Fibroblast of the aortic adventitia (primary cell): ENCODE results near the gene FJX1. TPM values are rescaled to one million over a fixed set of nuclear protein-coding genes. Genes with fewer than 3 reads are reported as not detected.
A peak's percentile ranks its signal among the peaks of the same experiment; 100 is the strongest.

ENCODE experiments used
- DNase-seq: peaks from one replicate; pipeline ENCODE4 v3.0.0-alpha.2; 2010; ENCODE audit warnings: low read depth
- H3K4me3 ChIP-seq: 2 replicates; pipeline ENCODE4 v1.5.1; 2011; ENCODE audit warnings: low read depth, mild to moderate bottlenecking, control low read depth, low read length, moderate library complexity
- CTCF ChIP-seq: IDR thresholded peaks from 2 replicates; pipeline ENCODE4 v1.5.1; 2011; ENCODE audit warnings: mild to moderate bottlenecking, low read length, control low read depth, inconsistent platforms; ENCODE audit not compliant: insufficient read depth
- total RNA-seq: library from RNA; depleted of rRNA; stranded (reverse); fragments of >200 nt; gene quantifications from 2 replicates; pipeline ENCODE4 v1.2.3, GENCODE V29; 2012; ENCODE audit warnings: low replicate concordance

Gene FJX1, protein sequence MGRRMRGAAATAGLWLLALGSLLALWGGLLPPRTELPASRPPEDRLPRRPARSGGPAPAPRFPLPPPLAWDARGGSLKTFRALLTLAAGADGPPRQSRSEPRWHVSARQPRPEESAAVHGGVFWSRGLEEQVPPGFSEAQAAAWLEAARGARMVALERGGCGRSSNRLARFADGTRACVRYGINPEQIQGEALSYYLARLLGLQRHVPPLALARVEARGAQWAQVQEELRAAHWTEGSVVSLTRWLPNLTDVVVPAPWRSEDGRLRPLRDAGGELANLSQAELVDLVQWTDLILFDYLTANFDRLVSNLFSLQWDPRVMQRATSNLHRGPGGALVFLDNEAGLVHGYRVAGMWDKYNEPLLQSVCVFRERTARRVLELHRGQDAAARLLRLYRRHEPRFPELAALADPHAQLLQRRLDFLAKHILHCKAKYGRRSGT
- 8.3 and 78.2 TPM in 2 replicates for total RNA-seq

DNA sequence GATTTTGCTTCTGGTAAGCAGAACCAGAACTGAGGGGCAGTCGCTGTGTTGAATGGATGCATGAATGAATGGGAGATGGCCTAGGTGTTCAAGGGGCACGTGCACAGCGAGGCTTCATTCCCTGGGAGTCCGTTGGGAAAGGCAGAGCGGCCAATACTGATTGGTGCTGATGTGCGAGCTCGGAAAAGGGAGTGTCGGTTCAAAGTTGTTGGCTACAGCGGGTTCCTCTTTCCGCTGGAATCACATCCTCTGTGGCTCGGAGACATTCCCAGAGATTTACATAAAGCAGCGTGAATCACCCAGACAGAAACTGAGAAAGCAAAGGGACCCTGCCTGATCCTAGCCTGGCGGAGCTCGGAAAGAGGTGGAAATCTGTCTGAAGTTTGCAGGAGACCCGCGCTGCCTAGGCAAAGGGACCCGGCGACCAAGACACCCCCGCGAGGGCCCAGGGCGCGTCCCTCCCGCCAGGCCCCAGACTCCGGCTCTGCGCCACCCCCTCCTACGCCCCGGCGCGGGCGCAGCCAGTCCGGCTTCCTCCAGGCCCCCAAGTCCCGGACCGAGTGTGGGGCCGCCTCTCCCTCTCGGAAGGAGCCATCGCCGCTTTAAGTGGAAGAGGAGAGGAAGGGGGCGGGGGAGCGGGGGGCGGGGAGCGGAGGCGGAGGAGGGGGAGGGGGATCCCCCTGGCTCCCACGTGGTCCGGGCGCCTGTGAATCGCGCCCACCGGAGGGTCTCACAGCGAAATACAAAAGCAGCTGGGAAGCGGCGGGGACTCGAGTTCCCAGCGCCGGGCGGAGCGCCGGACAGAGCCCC lies at the start of gene FJX1:
TSS of gene FJX1 (plus strand) at position 774 of the 810 bp plus-strand sequence. CDS start 177 bp downstream, outside the sequence.
- TF ChIP-seq CTCF, result no peak
- peak; percentile 92 for DNase-seq
- peak within 1 kb of the TSS; percentile 76 for H3K4me3 ChIP-seq

GRCh38 chr11:35571696-35572095 lies 46.6 kb upstream of the FJX1 start:
- no peak for DNase-seq
- H3K4me3 ChIP-seq, result no peak overlapping the region
- TF ChIP-seq CTCF, result no peak

- no peak overlapping the region for H3K4me3 ChIP-seq
- peak; percentile 98 for DNase-seq
- no peak for TF ChIP-seq CTCF
These were observed 38.5 kb upstream of the FJX1 start for GRCh38 chr11:35579557-35580396.

- H3K4me3 ChIP-seq, result no peak overlapping the region
- no peak for TF ChIP-seq CTCF
- no peak for DNase-seq
These were observed 37.9 kb upstream of the FJX1 start for GRCh38 chr11:35580397-35580781.

GRCh38 chr11:35582033-35582432 lies 36.2 kb upstream of the FJX1 start:
- no peak overlapping the region for H3K4me3 ChIP-seq
- no peak for DNase-seq
- no peak for TF ChIP-seq CTCF

- no peak for TF ChIP-seq CTCF
- peak; percentile 88 for DNase-seq
- no peak overlapping the region for H3K4me3 ChIP-seq
These were observed 35.1 kb upstream of the FJX1 start for GRCh38 chr11:35583126-35583525.
